HCT116 (cell line): ENCODE measurements around the gene RBBP8NL. TPM values are rescaled to one million over a fixed set of nuclear protein-coding genes. Genes with fewer than 3 reads are reported as not detected.

Experiments
- ATAC-seq: fragments of 200-7000 bp; cut with Tn5 transposase; 2 replicates; pipeline ENCODE4 v1.9.1; 2020; ENCODE audit warnings: mild to moderate bottlenecking, moderate library complexity
- BruUV-seq: library from RNA; stranded (reverse); fragments of 400-500 nt; replicated peaks from 2 replicates; lab custom pipeline; 2021; lab: Mats Ljungman, UMichigan
- CTCF ChIA-PET: fragments of 300-600 bp; sonication (Branson Sonifier 250); formaldehyde crosslinking; loops from one replicate; lab custom pipeline; 2021; ENCODE audit warnings: antibody characterized with exemption; lab: Charles Lee
- POLR2A ChIA-PET: fragments of 300-600, 350-600 bp; sonication (Branson Sonifier 250); formaldehyde crosslinking; loops from one replicate; lab custom pipeline; 2021; ENCODE audit warnings: antibody characterized with exemption; lab: Charles Lee
- RAD21 ChIA-PET, 2 experiments: fragments of 300-600 bp; sonication (Branson Sonifier 250); formaldehyde crosslinking; loops; one replicate each; lab custom pipeline; 2023; ENCODE audit warnings: low total read pairs in 2 of 2; ENCODE audit not compliant: uncharacterized antibody in 2 of 2, unreplicated experiment in 2 of 2, low non-redundant PET in 1 of 2; lab: Charles Lee
- DNase-seq: peaks from one replicate; pipeline ENCODE4 v3.0.0-alpha.2; 2010; ENCODE audit warnings: low read depth, low spot score
- H2AFZ ChIP-seq: fragments of 200-600 bp; shearing (Covaris generic), sonication (generic); 2 replicates; pipeline ENCODE4 v1.6.1; 2017; ENCODE audit warnings: low read depth, mixed run types, mixed read lengths, antibody characterized with exemption, low read length; ENCODE audit not compliant: poor library complexity, severe bottlenecking
- H3K27ac ChIP-seq: 2 replicates; pipeline ENCODE4 v1.5.1; 2012; ENCODE audit warnings: low read depth, low read length
- H3K27me3 ChIP-seq: fragments of 200-600 bp; sonication (generic); 2 replicates; pipeline ENCODE4 v1.6.1; 2016; ENCODE audit warnings: mixed run types, low read length, mixed read lengths; ENCODE audit not compliant: insufficient read depth
- H3K36me3 ChIP-seq, 2 experiments: fragments of 200-500 bp in 1 of 2; fragments of 200-600 bp in 1 of 2; sonication (Bioruptor generic) in 1 of 2; sonication (generic) in 1 of 2; 2 replicates each; pipeline versions ENCODE4 v1.5.1 to v1.6.1; 2014 to 2016; ENCODE audit warnings: low read length in 2 of 2, inconsistent platforms in 1 of 2, mixed read lengths in 1 of 2, mixed run types in 1 of 2; ENCODE audit not compliant: insufficient read depth in 2 of 2, control insufficient read depth in 1 of 2
- H3K4me1 ChIP-seq, 2 experiments: fragments of 200-600 bp in 1 of 2; sonication (generic) in 1 of 2; 2 replicates each; pipeline versions ENCODE4 v1.5.1 to v1.6.1; 2012 to 2017; ENCODE audit warnings: low read length in 2 of 2, inconsistent platforms in 1 of 2, mild to moderate bottlenecking in 1 of 2, mixed read lengths in 1 of 2, mixed run types in 1 of 2, moderate library complexity in 1 of 2; ENCODE audit not compliant: insufficient read depth in 2 of 2, control insufficient read depth in 1 of 2
- H3K4me2 ChIP-seq: fragments of 200-600 bp; sonication (generic); 2 replicates; pipeline ENCODE4 v1.6.1; 2017; ENCODE audit warnings: mixed run types, low read length, mixed read lengths
- H3K4me3 ChIP-seq, 2 experiments: fragments of 200-600 bp in 1 of 2; sonication (generic) in 1 of 2; replicated peaks in 1 of 2; 2 replicates each; pipeline ENCODE4 v1.5.1; 2011 to 2016; ENCODE audit warnings: low read length in 2 of 2, control low read depth in 1 of 2, low read depth in 1 of 2, mild to moderate bottlenecking in 1 of 2, mixed read lengths in 1 of 2, mixed run types in 1 of 2
- H3K79me2 ChIP-seq: fragments of 200-600 bp; sonication (generic); 2 replicates; pipeline ENCODE4 v1.6.1; 2017; ENCODE audit warnings: mild to moderate bottlenecking, mixed run types, low read length, moderate library complexity, mixed read lengths; ENCODE audit not compliant: insufficient read depth
- H3K9ac ChIP-seq: fragments of 200-600 bp; sonication (generic); 2 replicates; pipeline ENCODE4 v1.6.1; 2016; ENCODE audit warnings: low read length, mixed read lengths
- H3K9me2 ChIP-seq: fragments of 200-600 bp; sonication (generic), shearing (Covaris generic); 2 replicates; pipeline ENCODE4 v1.6.1; 2017; ENCODE audit warnings: mixed run types, mild to moderate bottlenecking, moderate library complexity; ENCODE audit not compliant: insufficient read depth
- H3K9me3 ChIP-seq, 2 experiments: fragments of 200-500 bp in 1 of 2; fragments of 200-600 bp in 1 of 2; sonication (Bioruptor generic) in 1 of 2; sonication (generic) in 1 of 2; 2 replicates each; pipeline ENCODE4 v1.6.1; 2014 to 2017; ENCODE audit warnings: low read length in 2 of 2, mixed read lengths in 2 of 2, inconsistent platforms in 1 of 2, low read depth in 1 of 2, mild to moderate bottlenecking in 1 of 2, mixed run types in 1 of 2, moderate library complexity in 1 of 2; ENCODE audit not compliant: control insufficient read depth in 1 of 2, insufficient read depth in 1 of 2
- H4K20me1 ChIP-seq: fragments of 200-600 bp; sonication (generic), shearing (Covaris generic); 2 replicates; pipeline ENCODE4 v1.6.1; 2017; ENCODE audit warnings: mixed run types, mild to moderate bottlenecking, moderate library complexity; ENCODE audit not compliant: insufficient read depth
- EZH2phosphoT487 ChIP-seq: fragments of 200-600 bp; IDR thresholded peaks from 2 replicates; pipeline ENCODE4 v1.6.1; 2018; ENCODE audit warnings: antibody characterized with exemption, borderline replicate concordance
- TCF7L2 ChIP-seq: IDR thresholded peaks from 2 replicates; pipeline ENCODE4 v1.7.0; 2011; ENCODE audit warnings: borderline replicate concordance, inconsistent platforms; ENCODE audit not compliant: insufficient read depth, insufficient read length; ENCODE audit errors: extremely low read depth
- intact Hi-C: fragments of 100-400 bp; cut with micrococcal nuclease; formaldehyde crosslinking; loops from 2 replicates; pipeline ENCODE4 v1.10.0; 2022
- total RNA-seq: library from RNA; stranded (reverse); gene quantifications from one replicate; pipeline ENCODE4 v1.2.1, GENCODE V29; 2021; ENCODE audit not compliant: unreplicated experiment
- TF ChIP-seq, protein P1 (sequence below): IDR thresholded peaks from 2 replicates; pipeline ENCODE4 v1.6.1; 2012
- TF ChIP-seq, protein P2 (sequence below): IDR thresholded peaks from 2 replicates; pipeline ENCODE4 v1.6.1; 2011; ENCODE audit warnings: mild to moderate bottlenecking, low read length, moderate library complexity; ENCODE audit not compliant: insufficient replicate concordance; ENCODE audit errors: extremely low read depth

The RBBP8NL gene
- total RNA-seq, 1 experiment from 2014 or later = 0.59 TPM

DNA sequence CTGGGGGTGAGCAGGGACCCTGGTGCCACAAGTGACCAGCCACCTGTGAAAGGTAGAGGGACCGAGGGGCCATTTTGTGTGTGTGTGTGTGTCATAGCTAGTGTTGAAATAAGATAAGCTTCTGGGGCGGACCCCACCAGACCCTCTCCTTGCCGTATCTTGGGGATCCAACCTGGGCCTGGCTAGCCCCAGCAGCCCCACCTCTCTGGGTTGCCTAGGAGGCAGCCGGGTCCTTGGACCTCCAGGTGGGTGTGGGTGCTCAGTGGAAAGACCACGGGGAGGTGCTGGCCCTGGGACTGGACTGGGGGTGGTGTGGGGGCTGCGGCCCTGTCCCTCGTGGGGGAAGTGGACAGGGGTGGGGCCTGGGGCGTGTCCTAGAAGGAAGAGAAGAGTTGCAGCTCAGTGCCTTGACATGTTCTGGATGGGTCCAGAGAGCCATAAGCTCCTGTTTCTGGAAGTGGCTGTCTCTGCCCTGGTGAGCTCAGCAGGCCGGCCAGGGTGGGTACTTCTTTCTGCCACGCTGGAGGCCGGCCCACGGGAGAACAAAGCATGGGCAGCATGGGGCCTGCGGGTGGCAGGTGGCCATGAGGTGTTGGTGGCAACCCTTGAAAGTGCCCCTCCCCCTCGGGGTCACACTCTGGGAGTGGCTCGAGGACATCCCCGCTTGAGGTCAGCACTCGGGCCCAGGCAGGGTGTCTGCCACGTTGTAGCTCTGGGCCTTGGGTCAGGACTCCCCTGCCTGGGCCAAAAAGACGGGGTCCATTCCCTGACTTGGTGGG is 8.4 kb downstream of the RBBP8NL start:
- ChIA-PET CTCF (no interaction called here), RAD21 (no interaction called here), POLR2A (no interaction called here)
- Histone ChIP-seq H3K4me3 (no peak overlapping the region), H3K9me3 (no peaks in the 10 kb centered on the region), H2AFZ (no peak overlapping the region), H3K27me3 (no peaks in the 10 kb centered on the region), H3K27ac (no peak overlapping the region), H3K9ac (no peak overlapping the region), H3K36me3 (no peaks in the 10 kb centered on the region), H3K4me1 (peaks cover 0 to 3% of the 10 kb centered on the region in 2 experiments; a peak in 1 of 4 replicates), H3K9me2 (no peaks in the 10 kb centered on the region), H3K4me2 (no peak overlapping the region), H4K20me1 (no peaks in the 10 kb centered on the region), H3K79me2 (no peaks in the 10 kb centered on the region)
- BruUV-seq = no TSS peak
- no peak for ATAC-seq
- intact Hi-C loops = no loop called here
- TF ChIP-seq, protein P1, sequence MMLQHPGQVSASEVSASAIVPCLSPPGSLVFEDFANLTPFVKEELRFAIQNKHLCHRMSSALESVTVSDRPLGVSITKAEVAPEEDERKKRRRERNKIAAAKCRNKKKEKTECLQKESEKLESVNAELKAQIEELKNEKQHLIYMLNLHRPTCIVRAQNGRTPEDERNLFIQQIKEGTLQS = no peak
- TF ChIP-seq, protein P2, sequence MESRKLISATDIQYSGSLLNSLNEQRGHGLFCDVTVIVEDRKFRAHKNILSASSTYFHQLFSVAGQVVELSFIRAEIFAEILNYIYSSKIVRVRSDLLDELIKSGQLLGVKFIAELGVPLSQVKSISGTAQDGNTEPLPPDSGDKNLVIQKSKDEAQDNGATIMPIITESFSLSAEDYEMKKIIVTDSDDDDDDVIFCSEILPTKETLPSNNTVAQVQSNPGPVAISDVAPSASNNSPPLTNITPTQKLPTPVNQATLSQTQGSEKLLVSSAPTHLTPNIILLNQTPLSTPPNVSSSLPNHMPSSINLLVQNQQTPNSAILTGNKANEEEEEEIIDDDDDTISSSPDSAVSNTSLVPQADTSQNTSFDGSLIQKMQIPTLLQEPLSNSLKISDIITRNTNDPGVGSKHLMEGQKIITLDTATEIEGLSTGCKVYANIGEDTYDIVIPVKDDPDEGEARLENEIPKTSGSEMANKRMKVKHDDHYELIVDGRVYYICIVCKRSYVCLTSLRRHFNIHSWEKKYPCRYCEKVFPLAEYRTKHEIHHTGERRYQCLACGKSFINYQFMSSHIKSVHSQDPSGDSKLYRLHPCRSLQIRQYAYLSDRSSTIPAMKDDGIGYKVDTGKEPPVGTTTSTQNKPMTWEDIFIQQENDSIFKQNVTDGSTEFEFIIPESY = no peak
- TF ChIP-seq EZH2phosphoT487 = no peak
- no peak for TF ChIP-seq TCF7L2
- no peak for DNase-seq
